Chondrocyte (in vitro differentiated cells): Measurements from ENCODE around the gene SMG6. TPM values are rescaled to one million over a fixed set of nuclear protein-coding genes. Genes with fewer than 3 reads are reported as not detected.

Source experiments
- DNase-seq: peaks from one replicate; pipeline ENCODE4 v3.0.0; 2021; ENCODE audit warnings: mixed read lengths, low spot score
- H3K27ac Mint-ChIP-seq: one replicate; pipeline ENCODE4 v1.8.0; 2021; ENCODE audit warnings: mild to moderate bottlenecking, moderate library complexity, mixed read lengths; ENCODE audit not compliant: unreplicated experiment
- H3K27me3 Mint-ChIP-seq: 2 replicates; pipeline ENCODE4 v1.8.0; 2021; ENCODE audit warnings: low read depth, mixed read lengths
- H3K36me3 Mint-ChIP-seq: 2 replicates; pipeline ENCODE4 v1.8.0; 2021; ENCODE audit warnings: low read depth, mixed read lengths
- H3K4me1 Mint-ChIP-seq: 2 replicates; pipeline ENCODE4 v1.8.0; 2021; ENCODE audit warnings: low read depth, mild to moderate bottlenecking, mixed read lengths
- H3K4me3 Mint-ChIP-seq: one replicate; pipeline ENCODE4 v1.8.0; 2021; ENCODE audit warnings: mild to moderate bottlenecking, moderate library complexity, mixed read lengths; ENCODE audit not compliant: unreplicated experiment
- H3K9me3 Mint-ChIP-seq: 2 replicates; pipeline ENCODE4 v1.8.0; 2021; ENCODE audit warnings: low read depth, mixed read lengths
- CTCF ChIP-seq: fragments of 200-600 bp; sonication (generic); IDR thresholded peaks from 2 replicates; pipeline ENCODE4 v1.5.0; 2021; ENCODE audit warnings: antibody characterized with exemption, mild to moderate bottlenecking, moderate library complexity
- total RNA-seq: library from RNA; stranded (reverse); gene quantifications from 3 replicates; pipeline ENCODE4 v1.2.1, GENCODE V29; 2021

SMG6 gene
- total RNA-seq, 1 donor from 2014 or later, result 33.6 TPM

- H3K4me3 Mint-ChIP-seq, result no peak overlapping the region
Observed at GRCh38 chr17:2277429-2278170, 26.0 kb downstream of the SMG6 start.

DNA sequence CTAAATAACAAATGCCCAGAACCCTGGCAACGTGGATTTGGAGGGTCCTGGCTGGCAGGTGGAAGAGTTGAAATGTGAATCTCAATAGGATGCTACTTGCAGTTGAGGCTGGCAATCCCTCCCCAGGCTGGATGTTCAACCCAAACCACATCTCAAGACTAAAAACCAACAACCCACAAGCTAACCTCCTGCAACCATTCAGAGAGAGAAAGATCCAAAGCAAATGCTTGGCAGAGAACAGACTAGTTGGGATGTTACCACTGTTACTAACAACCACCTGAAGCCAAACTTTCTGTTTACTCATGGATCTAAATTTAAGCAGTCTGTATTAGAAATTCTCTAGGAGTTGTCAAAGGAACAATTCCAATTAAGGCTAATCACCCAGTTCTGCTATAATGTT is 27.9 kb downstream of the SMG6 start:
- no peaks in the 10 kb centered on the region for H3K27me3 Mint-ChIP-seq
- H3K4me3 Mint-ChIP-seq, result no peak overlapping the region
- H3K9me3 Mint-ChIP-seq, result no peaks in the 10 kb centered on the region
- no peak for DNase-seq
- no peak overlapping the region for H3K27ac Mint-ChIP-seq
- no peak for TF ChIP-seq CTCF
- no peaks in the 10 kb centered on the region for H3K4me1 Mint-ChIP-seq
- H3K36me3 Mint-ChIP-seq, result peaks cover 13% of the 10 kb centered on the region

More at GRCh38 chr17:2277429-2278170, 26.0 kb downstream of the SMG6 start:
- DNase-seq, result no peak
- H3K4me1 Mint-ChIP-seq, result peaks cover 3% of the 10 kb centered on the region
- H3K27ac Mint-ChIP-seq, result no peak overlapping the region
- no peak for TF ChIP-seq CTCF
- H3K27me3 Mint-ChIP-seq, result no peaks in the 10 kb centered on the region
- peaks cover 25% of the 10 kb centered on the region for H3K36me3 Mint-ChIP-seq
- H3K9me3 Mint-ChIP-seq, result no peaks in the 10 kb centered on the region

DNA sequence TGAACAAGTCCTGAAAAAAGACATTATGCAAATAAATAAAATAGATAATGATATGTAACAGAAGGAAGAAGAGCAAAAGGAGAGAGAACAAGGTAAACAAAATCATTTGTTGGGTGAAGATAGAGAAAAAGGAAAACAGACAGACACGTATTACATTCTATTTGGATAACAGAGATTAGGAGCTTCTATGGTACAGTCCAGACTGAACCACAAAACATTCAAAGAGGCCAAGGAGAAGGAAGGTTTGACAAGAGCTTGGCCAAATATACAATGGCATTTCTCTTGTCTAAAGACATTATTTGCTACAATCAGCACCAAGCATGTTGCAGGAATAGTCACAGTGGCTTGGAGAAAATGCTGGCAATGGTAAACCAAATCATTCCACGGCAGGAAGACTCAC is 29.2 kb downstream of the SMG6 start:
- no peak for TF ChIP-seq CTCF
- peaks cover 14% of the 10 kb centered on the region for H3K36me3 Mint-ChIP-seq
- H3K27ac Mint-ChIP-seq, result no peak overlapping the region
- no peak overlapping the region for H3K4me3 Mint-ChIP-seq
- no peak for DNase-seq
- H3K4me1 Mint-ChIP-seq, result no peaks in the 10 kb centered on the region
- no peaks in the 10 kb centered on the region for H3K27me3 Mint-ChIP-seq
- H3K9me3 Mint-ChIP-seq, result no peaks in the 10 kb centered on the region

DNA sequence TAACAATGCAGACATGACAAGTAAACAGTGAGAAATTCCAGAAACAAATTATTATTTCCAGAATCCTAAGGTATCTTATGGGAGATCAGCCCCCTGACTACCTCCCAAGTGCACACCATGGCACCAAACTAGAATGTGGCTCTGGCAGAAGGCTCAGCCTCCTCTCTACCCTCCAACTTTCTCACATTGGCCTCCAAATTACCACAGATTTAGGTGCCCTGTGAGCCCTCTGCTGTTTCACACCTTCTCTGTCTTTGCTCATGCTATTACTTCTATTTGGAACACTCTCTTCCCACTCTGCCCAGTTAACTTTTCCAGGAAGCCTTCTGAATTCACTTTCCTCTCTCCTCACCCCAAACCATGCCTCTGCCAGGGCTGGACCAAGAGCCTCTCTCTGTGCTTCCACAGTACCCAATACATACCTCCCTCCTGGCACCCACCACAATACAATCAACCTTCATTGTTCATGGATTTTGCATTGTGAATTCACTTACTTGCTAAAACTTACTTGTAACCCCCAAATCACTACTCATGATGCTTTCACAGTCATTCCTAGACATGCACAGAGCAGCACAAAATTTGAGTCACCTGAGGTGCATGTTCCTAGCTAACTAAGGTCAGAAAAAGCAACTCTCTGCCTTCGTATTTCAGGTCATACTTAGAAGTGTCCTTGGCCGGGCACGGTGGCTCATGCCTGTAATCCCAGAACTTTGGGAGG is 31.4 kb downstream of the SMG6 start:
- peaks cover 12% of the 10 kb centered on the region for H3K36me3 Mint-ChIP-seq
- H3K4me1 Mint-ChIP-seq, result no peaks in the 10 kb centered on the region
- H3K27ac Mint-ChIP-seq, result no peak overlapping the region
- H3K9me3 Mint-ChIP-seq, result no peaks in the 10 kb centered on the region
- TF ChIP-seq CTCF, result no peak
- no peaks in the 10 kb centered on the region for H3K27me3 Mint-ChIP-seq
- no peak for DNase-seq
- H3K4me3 Mint-ChIP-seq, result no peak overlapping the region

- no peak for DNase-seq
- Mint-ChIP-seq H3K27ac (no peak overlapping the region), H3K4me3 (no peak overlapping the region), H3K27me3 (no peaks in the 10 kb centered on the region), H3K9me3 (no peaks in the 10 kb centered on the region), H3K36me3 (peaks cover 11% of the 10 kb centered on the region), H3K4me1 (peaks cover 25% of the 10 kb centered on the region)
- TF ChIP-seq CTCF, result no peak
Observed at GRCh38 chr17:2267354-2267753, 36.2 kb downstream of the SMG6 start.
